Adrenal gland (tissue), 12 donors: ENCODE measurements around the gene AHI1. TPM values are rescaled to one million over a fixed set of nuclear protein-coding genes. Genes with fewer than 3 reads are reported as not detected.
"Not testable (repeated sequence)": the region's sequence is repeated elsewhere in the genome, so short reads cannot be mapped to it uniquely, and the experiment has no call there.

Experiments used
- DNase-seq, 7 donors: peaks; one replicate each; pipeline ENCODE4 v3.0.0-alpha.2; 2019 to 2020
- H3K27ac ChIP-seq, 5 donors: fragments of 200-600 bp; sonication (generic) in 4 of 5; 1 replicate in 3 of 5; 2 replicates in 2 of 5; pipeline versions ENCODE4 v1.5.1 to v1.8.0; 2016 to 2020; ENCODE audit warnings: mild to moderate bottlenecking in 1 of 5
- H3K27me3 ChIP-seq: fragments of 200-600 bp; 2 replicates; pipeline ENCODE4 v1.8.0; 2021
- H3K36me3 ChIP-seq, 2 donors: fragments of 200-600 bp; replicated peaks in 1 of 2; 1 replicate in 1 of 2; 2 replicates in 1 of 2; pipeline versions ENCODE4 v1.5.1 to v1.8.0; 2018 to 2022
- H3K4me1 ChIP-seq, 2 donors: fragments of 200-600 bp; replicated peaks in 1 of 2; 1 replicate in 1 of 2; 2 replicates in 1 of 2; pipeline versions ENCODE4 v1.5.1 to v1.8.0; 2018 to 2021
- H3K4me3 ChIP-seq, 4 donors: fragments of 200-600 bp; sonication (generic) in 3 of 4; one replicate each; pipeline ENCODE4 v1.5.1; 2016 to 2018
- H3K9me3 ChIP-seq, 3 donors: fragments of 200-600 bp; sonication (generic) in 1 of 3; replicated peaks in 1 of 3; 1 replicate in 2 of 3; 2 replicates in 1 of 3; pipeline versions ENCODE4 v1.5.1 to v1.8.0; 2016 to 2021
- POLR2A ChIP-seq, 2 donors: fragments of 450-650 bp; IDR thresholded peaks; one replicate each; pipeline ENCODE4 v1.6.1; 2017; ENCODE audit warnings: antibody characterized with exemption in 2 of 2, mild to moderate bottlenecking in 2 of 2, moderate library complexity in 1 of 2
- WGBS, 4 donors: extraction: QIAGEN DNeasy Blood & Tissue Kit in 2 of 4; methylation state at CpG; one replicate each; pipeline versions ENCODE4 v1.1.5 to v1.1.7; 2013 to 2017; 5-methylcytosine and 5-hydroxymethylcytosine counted together
- intact Hi-C, 2 donors: fragments of 100-400 bp; cut with DNase I; formaldehyde crosslinking; loops; one replicate each; pipeline versions ENCODE4 v1.14.1 to v1.15.0; 2022 to 2023
- polyA plus RNA-seq, 3 donors: library from polyadenylated mRNA; stranded (reverse); fragments of 200-250 nt in 2 of 3; fragments of 350-450 nt in 1 of 3; fragmentation: Illumina TruSeq in 1 of 3; extraction: RNeasy Lipid Tissue Mini Kit (QIAGEN cat#74804) in 1 of 3; gene quantifications; one replicate each; pipeline ENCODE4 v1.2.3, GENCODE V29; 2013 to 2014
- total RNA-seq, 9 donors: library from RNA; depleted of rRNA in 4 of 9; stranded (reverse); fragments of >200 nt in 4 of 9; fragments of 120-200 nt in 1 of 9; fragmentation: NEBNext Ultra II Directional in 1 of 9; extraction: Animal tissue kit (Norgen Biotek cat#: 25700) in 1 of 9; gene quantifications; one replicate each; pipeline versions ENCODE4 v1.1.0 to v1.2.4, GENCODE V29; 2013 to 2023
- TF ChIP-seq, protein P1 (sequence below), 6 experiments: fragments of 450-650 bp in 4 of 6; fragments of 200-600 bp in 2 of 6; sonication (generic) in 1 of 6; IDR thresholded peaks; 1 replicate in 5 of 6; 2 replicates in 1 of 6; pipeline versions ENCODE4 v1.5.1 to v1.8.0; 2016 to 2021; ENCODE audit warnings: antibody characterized with exemption in 6 of 6, mild to moderate bottlenecking in 2 of 6, moderate library complexity in 1 of 6
- donor health status: healthy with polysubstance abuse.
- donor health status: Bipolar disorder and iron deficiency.
- donor health status: DM: yes; HTN: yes; CAD: no.
- donor health status: DM: no; HTN: no; CAD: no.
- donor health status: DM: no; HTN: no; CAD: no.
- donor health status: DM: yes; HTN: yes; CAD: no.

AHI1 gene
- total and polyA plus RNA-seq, 12 donors, result 9.2 to 68.7 (median 35.4) TPM

DNA sequence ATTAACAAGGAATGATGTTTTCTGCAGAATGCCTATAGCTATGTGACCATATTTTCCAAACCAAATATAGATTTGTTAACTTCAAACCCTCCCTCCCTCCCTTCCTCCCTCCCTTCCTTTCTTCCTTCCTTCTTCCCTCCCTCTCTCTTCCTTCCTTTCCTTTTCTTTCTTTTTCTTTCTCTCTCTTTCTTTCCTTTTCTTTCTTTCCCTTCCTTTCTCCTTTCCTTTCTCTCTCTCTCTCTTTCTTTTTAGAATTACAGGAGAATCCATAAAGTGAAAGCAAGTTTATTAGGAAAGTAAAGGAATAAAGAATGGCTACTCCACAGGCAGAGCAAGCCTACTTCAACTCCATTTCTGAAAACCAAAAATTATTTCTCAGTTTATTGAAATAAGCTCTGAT is 153.0 kb downstream of the AHI1 start:
- H3K27ac ChIP-seq, result no peak overlapping the region
- peaks cover 0 to 2% of the 10 kb centered on the region in 2 donors for H3K4me1 ChIP-seq
- H3K9me3 ChIP-seq, result no peaks in the 10 kb centered on the region
- no peak for DNase-seq
- no peak for TF ChIP-seq POLR2A (IDR thresholded peaks at IDR 0.05)
- TF ChIP-seq, protein P1, sequence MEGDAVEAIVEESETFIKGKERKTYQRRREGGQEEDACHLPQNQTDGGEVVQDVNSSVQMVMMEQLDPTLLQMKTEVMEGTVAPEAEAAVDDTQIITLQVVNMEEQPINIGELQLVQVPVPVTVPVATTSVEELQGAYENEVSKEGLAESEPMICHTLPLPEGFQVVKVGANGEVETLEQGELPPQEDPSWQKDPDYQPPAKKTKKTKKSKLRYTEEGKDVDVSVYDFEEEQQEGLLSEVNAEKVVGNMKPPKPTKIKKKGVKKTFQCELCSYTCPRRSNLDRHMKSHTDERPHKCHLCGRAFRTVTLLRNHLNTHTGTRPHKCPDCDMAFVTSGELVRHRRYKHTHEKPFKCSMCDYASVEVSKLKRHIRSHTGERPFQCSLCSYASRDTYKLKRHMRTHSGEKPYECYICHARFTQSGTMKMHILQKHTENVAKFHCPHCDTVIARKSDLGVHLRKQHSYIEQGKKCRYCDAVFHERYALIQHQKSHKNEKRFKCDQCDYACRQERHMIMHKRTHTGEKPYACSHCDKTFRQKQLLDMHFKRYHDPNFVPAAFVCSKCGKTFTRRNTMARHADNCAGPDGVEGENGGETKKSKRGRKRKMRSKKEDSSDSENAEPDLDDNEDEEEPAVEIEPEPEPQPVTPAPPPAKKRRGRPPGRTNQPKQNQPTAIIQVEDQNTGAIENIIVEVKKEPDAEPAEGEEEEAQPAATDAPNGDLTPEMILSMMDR (IDR thresholded peaks at IDR 0.05), result no peak
- no peak overlapping the region for H3K4me3 ChIP-seq
- H3K27me3 ChIP-seq, result no peaks in the 10 kb centered on the region
- H3K36me3 ChIP-seq, result no peaks in the 10 kb centered on the region
- intact Hi-C loops, result no loop called here

DNA sequence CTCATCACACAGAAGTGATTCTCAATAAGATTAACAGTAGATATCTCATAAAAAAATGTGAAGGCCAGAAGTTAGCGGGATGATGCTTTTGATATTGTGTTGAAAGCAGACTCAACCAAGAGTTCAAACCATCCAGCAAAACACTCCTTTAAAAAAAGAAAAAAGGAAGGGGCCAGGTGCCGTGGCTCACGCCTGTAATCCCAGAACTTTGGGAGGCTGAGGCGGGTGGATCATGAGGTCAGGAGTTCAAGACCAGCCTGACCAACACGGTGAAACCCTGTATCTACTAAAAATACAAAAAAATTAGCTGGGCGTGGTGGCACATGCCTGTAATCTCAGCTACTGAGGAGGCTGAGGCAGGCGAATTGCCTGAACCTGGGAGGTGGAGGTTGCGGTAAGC is 157.6 kb downstream of the AHI1 start:
- 76 to 81% (median 78%) methylated on average over 8 of the region's 8 CpGs for WGBS, 4 donors

DNA sequence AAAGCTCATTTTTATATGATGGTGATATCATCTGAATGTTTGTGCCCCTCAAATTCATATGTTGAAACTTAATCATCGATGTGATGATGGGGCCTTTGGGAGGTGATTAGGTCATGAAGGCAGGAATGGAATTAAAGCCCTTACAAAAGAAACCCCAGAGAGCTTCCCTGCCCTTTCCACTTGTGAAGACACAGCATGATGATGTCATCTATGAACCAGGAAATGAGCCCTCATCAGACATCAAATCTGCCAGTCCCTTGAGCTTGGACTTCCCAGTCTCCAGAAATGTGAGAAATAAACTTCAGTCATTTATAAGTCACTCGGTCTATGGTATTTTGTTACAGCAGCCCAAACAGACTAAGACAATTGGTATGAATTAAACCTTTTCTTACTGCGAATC is 163.4 kb downstream of the AHI1 start:
- H3K4me3 ChIP-seq, result no peak overlapping the region
- intact Hi-C loops, result no loop called here
- no peaks in the 10 kb centered on the region for H3K9me3 ChIP-seq
- no peaks in the 10 kb centered on the region for H3K36me3 ChIP-seq
- no peak for DNase-seq
- TF ChIP-seq POLR2A (IDR thresholded peaks at IDR 0.05), result no peak
- TF ChIP-seq, protein P1 (IDR thresholded peaks at IDR 0.05), result no peak
- H3K27ac ChIP-seq, result no peak overlapping the region
- no peaks in the 10 kb centered on the region for H3K27me3 ChIP-seq
- peaks cover 0 to 13% of the 10 kb centered on the region in 2 donors for H3K4me1 ChIP-seq
- WGBS, 4 donors, result 94 to 95% (median 95%) methylated on average over 3 of the region's 3 CpGs

More for the DNA sequence above, 157.6 kb downstream of the AHI1 start:
- intact Hi-C loops, H3K36me3 ChIP-seq, H3K27ac ChIP-seq, H3K27me3 ChIP-seq, H3K4me3 ChIP-seq, H3K9me3 ChIP-seq, H3K4me1 ChIP-seq, DNase-seq: not testable (repeated sequence)

GRCh38 chr6:135331002-135331401 is 166.5 kb downstream of the AHI1 start:
- H3K27ac ChIP-seq, result no peak overlapping the region
- peaks cover 0 to 17% of the 10 kb centered on the region in 2 donors for H3K4me1 ChIP-seq
- no peaks in the 10 kb centered on the region for H3K27me3 ChIP-seq
- H3K9me3 ChIP-seq, result no peaks in the 10 kb centered on the region
- no peaks in the 10 kb centered on the region for H3K36me3 ChIP-seq
- intact Hi-C loops, result no loop called here
- TF ChIP-seq, protein P1 (IDR thresholded peaks at IDR 0.05), result no peak
- TF ChIP-seq POLR2A (IDR thresholded peaks at IDR 0.05), result no peak
- no peak overlapping the region for H3K4me3 ChIP-seq
- no peak for DNase-seq
- WGBS, 4 donors, result 84 to 91% (median 87%) methylated on average over 2 of the region's 2 CpGs
